Left kidney (tissue), 2 donors: ENCODE data around the gene PIN1. TPM values are rescaled to one million over a fixed set of nuclear protein-coding genes. Genes with fewer than 3 reads are reported as not detected.

ENCODE experiments used
- DNase-seq: peaks from one replicate; pipeline ENCODE4 v3.0.0-alpha.2; 2013
- polyA plus RNA-seq: library from polyadenylated mRNA; unstranded; fragments of 120-200 nt; gene quantifications from one replicate; pipeline ENCODE4 v1.2.1, GENCODE V29; 2013; ENCODE audit not compliant: insufficient read length

The PIN1 gene
- polyA plus RNA-seq, 1 donor: 44.6 TPM

- no peak for DNase-seq
Measured at GRCh38 chr19:9854282-9854846, 19.2 kb downstream of the PIN1 start.

DNA sequence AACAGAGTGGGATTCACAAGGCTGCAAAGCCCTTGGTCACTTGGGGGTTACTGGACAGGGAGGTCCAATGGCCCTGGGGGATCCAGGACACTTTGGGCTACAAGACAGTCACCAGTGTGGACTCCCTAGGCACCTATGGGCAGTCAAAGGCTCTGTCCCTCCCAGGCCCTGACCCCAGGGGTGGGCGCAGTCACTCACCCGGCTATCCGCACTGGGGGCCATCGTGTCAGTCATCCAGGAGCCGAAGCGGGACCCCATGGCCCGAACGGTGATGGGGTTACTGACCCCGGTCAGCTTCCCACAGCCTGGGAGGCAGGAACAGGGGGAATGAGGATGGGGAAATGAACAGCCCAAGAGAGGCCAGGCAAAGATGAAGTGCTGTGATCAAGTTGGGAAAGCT lies 21.5 kb downstream of the PIN1 start:
- no peak for DNase-seq

DNA sequence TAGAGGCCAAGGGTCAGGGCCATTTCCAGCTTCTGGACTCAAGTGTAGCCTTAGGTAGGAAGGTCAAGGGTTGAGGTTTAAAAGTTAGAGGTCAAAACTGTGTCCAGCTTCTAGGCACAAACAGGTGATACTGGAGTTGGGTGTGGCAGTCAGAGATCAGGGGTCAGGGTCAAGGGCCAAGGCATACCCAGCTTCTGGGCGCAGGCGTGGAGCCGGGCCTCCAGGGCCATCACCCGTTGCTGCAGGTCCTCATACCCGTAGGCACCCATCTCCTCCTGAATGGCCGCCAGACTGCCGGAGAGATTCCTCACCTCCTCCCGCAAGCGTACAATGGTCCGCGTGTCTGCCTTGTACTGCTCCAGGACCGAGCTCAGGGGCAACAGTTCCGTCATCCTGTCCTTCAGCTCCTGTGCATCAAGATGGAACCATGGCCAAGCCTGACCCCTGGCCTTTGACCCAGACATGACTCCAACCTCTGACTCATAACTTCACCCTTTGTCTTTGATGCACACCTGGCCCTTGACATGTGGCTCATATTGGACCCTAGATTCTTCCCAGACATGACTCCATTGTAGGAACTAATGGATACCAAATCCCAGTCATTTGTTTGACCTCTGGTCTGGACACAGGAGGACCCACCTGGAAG lies 22.1 kb downstream of the PIN1 start:
- no peak for DNase-seq

GRCh38 chr19:9857920-9858746 lies 23.0 kb downstream of the PIN1 start:
- no peak for DNase-seq

GRCh38 chr19:9858766-9859165 lies 23.6 kb downstream of the PIN1 start:
- no peak for DNase-seq

DNA sequence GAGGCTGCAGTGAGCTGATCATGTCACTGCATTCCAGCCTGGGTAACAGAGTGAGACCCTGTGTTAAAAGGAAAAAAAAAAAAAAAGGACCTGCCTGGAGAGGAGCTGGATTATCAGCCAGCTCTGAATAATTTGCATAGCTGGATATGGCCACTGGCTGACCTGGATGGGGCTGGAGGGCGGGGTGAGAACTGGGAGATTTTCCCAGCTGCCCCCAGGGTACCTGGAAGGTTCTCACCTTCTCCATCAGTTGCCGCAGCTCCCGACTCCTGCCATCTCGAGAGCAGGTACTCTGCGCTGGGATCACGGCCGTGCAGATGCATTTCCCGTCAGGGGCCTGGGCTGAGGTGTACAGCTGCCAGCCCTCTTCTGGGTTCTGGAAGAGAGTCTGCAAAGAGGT lies 25.3 kb downstream of the PIN1 start:
- no peak for DNase-seq

- no peak for DNase-seq
Measured at GRCh38 chr19:9861503-9861902, 26.4 kb downstream of the PIN1 start.

DNA sequence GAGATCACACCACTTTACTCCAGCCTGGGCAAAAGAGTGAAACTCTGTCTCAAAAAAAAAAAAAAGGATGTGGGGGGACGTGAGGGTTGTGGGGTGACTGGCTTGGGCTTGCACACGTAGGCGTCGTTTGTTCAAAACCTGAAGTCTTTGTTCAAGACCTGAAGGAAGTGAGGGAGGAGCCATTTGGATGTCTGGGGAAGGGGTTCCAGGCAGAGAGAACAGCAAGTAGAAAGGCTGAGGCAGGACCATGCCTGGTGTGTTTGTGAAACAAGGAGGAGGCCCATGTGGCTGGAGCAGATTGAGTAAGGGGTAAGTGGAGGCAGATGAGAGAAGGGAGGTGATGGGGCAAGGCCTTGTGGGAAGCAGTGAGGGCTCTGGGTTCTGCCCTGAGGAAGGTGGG lies 27.8 kb downstream of the PIN1 start:
- no peak for DNase-seq

GRCh38 chr19:9863759-9864158 lies 28.6 kb downstream of the PIN1 start:
- no peak for DNase-seq

- no peak for DNase-seq
Measured at GRCh38 chr19:9865732-9866501, 30.8 kb downstream of the PIN1 start.

GRCh38 chr19:9868983-9869617 lies 34.0 kb downstream of the PIN1 start:
- DNase-seq: no peak

GRCh38 chr19:9871626-9872338 lies 36.7 kb downstream of the PIN1 start:
- DNase-seq: no peak

GRCh38 chr19:9872618-9873242 lies 37.6 kb downstream of the PIN1 start:
- DNase-seq: no peak

GRCh38 chr19:9875031-9875627 lies 40.0 kb downstream of the PIN1 start:
- DNase-seq: no peak

GRCh38 chr19:9875796-9876195 lies 40.7 kb downstream of the PIN1 start:
- DNase-seq: no peak

DNA sequence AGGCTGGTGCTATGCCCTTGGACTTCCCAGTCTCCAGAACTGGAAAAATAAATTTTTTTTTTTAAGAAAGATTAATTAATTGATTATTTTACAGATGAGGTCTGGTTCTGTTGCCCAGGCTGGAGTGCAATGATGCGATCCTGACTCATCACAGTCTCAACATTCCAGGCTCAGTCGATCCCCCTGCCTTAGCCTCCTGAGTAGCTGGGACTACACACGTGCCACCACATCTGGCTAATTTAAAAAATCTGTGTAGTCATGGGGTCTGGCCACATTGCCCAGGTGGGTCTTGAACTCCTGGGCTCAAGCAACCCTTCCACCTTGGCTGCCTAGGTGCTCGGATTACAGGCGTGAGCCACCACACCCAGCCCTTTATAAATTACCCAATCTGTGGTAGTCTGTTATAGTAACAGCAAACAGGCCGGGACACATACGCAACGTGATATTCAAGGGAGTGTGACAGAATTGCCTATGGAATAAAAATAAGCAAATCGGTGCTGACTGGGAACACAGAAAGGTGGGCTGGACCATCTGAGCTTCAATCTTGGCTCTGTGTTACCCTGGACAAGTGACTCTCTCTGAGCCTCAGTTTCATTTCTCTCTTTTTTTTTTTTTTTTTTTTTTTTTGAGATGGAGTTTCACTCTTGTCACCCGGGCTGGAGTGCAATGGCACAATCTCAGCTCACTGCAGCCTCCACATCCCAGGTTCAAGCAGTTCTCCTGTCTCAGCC lies 42.8 kb downstream of the PIN1 start:
- no peak for DNase-seq

- no peak for DNase-seq
Measured at GRCh38 chr19:9878511-9879196, 43.5 kb downstream of the PIN1 start.

DNA sequence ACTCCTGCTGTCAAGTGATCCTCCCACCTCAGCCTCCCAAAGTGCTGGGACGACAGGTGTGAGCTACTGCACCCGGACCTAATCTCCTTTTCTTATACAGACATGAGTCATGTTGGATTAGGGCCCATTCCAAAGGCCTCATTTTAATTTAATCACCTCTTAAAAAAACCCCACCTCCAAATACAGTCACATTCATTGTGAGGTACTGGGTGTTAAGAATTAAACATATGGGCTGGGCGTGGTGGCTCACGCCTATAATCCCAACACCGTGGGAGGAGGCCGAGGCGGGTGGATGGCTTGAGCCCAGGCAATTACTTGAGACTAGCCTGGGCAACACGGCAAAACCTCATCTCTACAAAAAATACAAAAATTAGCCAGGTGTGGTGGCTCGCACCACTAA lies 46.6 kb downstream of the PIN1 start:
- no peak for DNase-seq

DNA sequence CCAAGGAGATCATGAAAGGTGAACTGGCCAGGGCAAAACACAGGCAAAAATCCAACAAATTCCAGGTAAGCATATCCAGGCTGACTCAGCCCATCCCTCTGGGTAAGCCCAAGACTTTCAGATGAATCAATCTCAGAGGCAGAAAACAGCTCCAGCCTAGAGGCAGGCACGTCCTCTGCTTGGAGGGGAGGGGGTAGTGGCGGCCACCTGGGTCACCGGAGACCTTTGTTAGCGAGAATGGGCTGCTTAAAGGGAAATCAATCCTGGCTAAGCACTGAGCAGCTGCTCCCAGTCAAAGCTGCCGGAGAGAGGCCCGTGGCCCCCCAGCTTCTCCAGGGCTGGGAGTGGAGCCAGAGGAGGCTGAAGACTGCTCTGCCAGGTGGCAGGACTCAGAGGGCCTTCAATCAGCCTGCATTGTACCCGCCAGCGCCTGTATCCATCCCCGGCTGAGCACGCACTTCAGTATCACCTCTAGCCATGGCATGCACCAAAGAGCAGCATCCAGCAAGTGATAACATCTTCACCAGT lies 48.2 kb downstream of the PIN1 start:
- DNase-seq: peak; percentile 31
